SK-N-SH (cell line): ENCODE results near the gene LDLR. TPM values are rescaled to one million over a fixed set of nuclear protein-coding genes. Genes with fewer than 3 reads are reported as not detected.
"Not testable (repeated sequence)": the region's sequence is repeated elsewhere in the genome, so short reads cannot be mapped to it uniquely, and the experiment has no call there.

Source experiments
- CTCF ChIA-PET: fragments of 300-600, 350-600 bp; formaldehyde crosslinking; extraction: SDS; loops from one replicate; lab custom pipeline; 2021; lab: Yijun Ruan, JAX
- POLR2A ChIA-PET: fragments of 350-600 bp; sonication (Branson Sonifier 250); formaldehyde crosslinking; extraction: SDS; loops from one replicate; lab custom pipeline; 2020; ENCODE audit warnings: antibody characterized with exemption, inconsistent platforms; lab: Yijun Ruan, JAX
- DNase-seq: peaks from one replicate; pipeline ENCODE4 v3.0.0; 2012
- H2AFZ ChIP-seq: fragments of 200-600 bp; sonication (generic); 2 replicates; pipeline ENCODE4 v1.8.1; 2016; ENCODE audit warnings: antibody characterized with exemption, mild to moderate bottlenecking, low read depth
- H3F3A ChIP-seq: fragments of 200-600 bp; sonication (generic); replicated peaks from 2 replicates; pipeline ENCODE3; 2016; ENCODE audit warnings: antibody characterized with exemption, mild to moderate bottlenecking; ENCODE audit not compliant: insufficient read depth
- H3K27ac ChIP-seq, 2 experiments: fragments of 200-500 bp in 1 of 2; fragments of 200-600 bp in 1 of 2; sonication (Bioruptor generic) in 1 of 2; sonication (generic), shearing (Covaris generic) in 1 of 2; 2 replicates each; pipeline versions ENCODE4 v1.5.1 to v1.6.1; 2014 to 2016; ENCODE audit warnings: low read depth in 2 of 2, inconsistent platforms in 1 of 2, low read length in 1 of 2, mild to moderate bottlenecking in 1 of 2, mixed read lengths in 1 of 2
- H3K27me3 ChIP-seq: fragments of 200-600 bp; sonication (generic), shearing (Covaris generic); 2 replicates; pipeline ENCODE4 v1.6.1; 2016; ENCODE audit warnings: mixed run types; ENCODE audit not compliant: insufficient read depth
- H3K36me3 ChIP-seq, 2 experiments: fragments of 200-500 bp in 1 of 2; fragments of 200-600 bp in 1 of 2; sonication (Bioruptor generic) in 1 of 2; sonication (generic) in 1 of 2; replicated peaks in 1 of 2; 2 replicates each; pipeline versions ENCODE3 to v1.5.1; 2014 to 2016; ENCODE audit warnings: low read length in 1 of 2, mild to moderate bottlenecking in 1 of 2; ENCODE audit not compliant: insufficient read depth in 2 of 2, control insufficient read depth in 1 of 2
- H3K4me1 ChIP-seq, 2 experiments: fragments of 200-500 bp in 1 of 2; fragments of 200-600 bp in 1 of 2; sonication (Bioruptor generic) in 1 of 2; sonication (generic), shearing (Covaris generic) in 1 of 2; 2 replicates each; pipeline versions ENCODE4 v1.5.1 to v1.6.1; 2014 to 2016; ENCODE audit warnings: low read depth in 1 of 2, low read length in 1 of 2, mixed run types in 1 of 2; ENCODE audit not compliant: insufficient read depth in 2 of 2, control insufficient read depth in 1 of 2
- H3K4me2 ChIP-seq: fragments of 200-600 bp; sonication (generic), shearing (Covaris generic); 2 replicates; pipeline ENCODE4 v1.6.1; 2017; ENCODE audit warnings: mixed run types
- H3K4me3 ChIP-seq, 2 experiments: fragments of 200-500 bp in 1 of 2; fragments of 200-600 bp in 1 of 2; sonication (Bioruptor generic) in 1 of 2; sonication (generic), shearing (Covaris generic) in 1 of 2; 2 replicates each; pipeline versions ENCODE4 v1.5.1 to v1.8.1; 2014 to 2016; ENCODE audit warnings: low read depth in 2 of 2, inconsistent platforms in 1 of 2, low read length in 1 of 2, mild to moderate bottlenecking in 1 of 2, mixed read lengths in 1 of 2, moderate library complexity in 1 of 2
- H3K79me2 ChIP-seq: fragments of 200-600 bp; sonication (generic); 2 replicates; pipeline ENCODE4 v1.8.1; 2017; ENCODE audit warnings: mild to moderate bottlenecking; ENCODE audit not compliant: insufficient read depth
- H3K9ac ChIP-seq: fragments of 200-600 bp; sonication (generic); 2 replicates; pipeline ENCODE4 v1.6.1; 2017; ENCODE audit warnings: mixed run types
- H3K9me2 ChIP-seq: fragments of 200-600 bp; sonication (generic); 2 replicates; pipeline ENCODE4 v1.6.1; 2017; ENCODE audit warnings: mixed run types
- H3K9me3 ChIP-seq: fragments of 200-600 bp; sonication (generic); 2 replicates; pipeline ENCODE4 v1.6.1; 2017; ENCODE audit warnings: mixed run types, mild to moderate bottlenecking, moderate library complexity
- H4K20me1 ChIP-seq: fragments of 200-600 bp; sonication (generic); 2 replicates; pipeline ENCODE4 v1.6.1; 2017; ENCODE audit warnings: mild to moderate bottlenecking, mixed run types; ENCODE audit not compliant: insufficient read depth
- CHD2 ChIP-seq: fragments of 150-350 bp; IDR thresholded peaks from 2 replicates; pipeline ENCODE4 v1.6.1; 2018; ENCODE audit warnings: low read length; ENCODE audit not compliant: partially characterized antibody
- CTCF ChIP-seq: fragments of 200-600 bp; sonication (generic); IDR thresholded peaks from 2 replicates; pipeline ENCODE4 v1.6.1; 2017; ENCODE audit warnings: antibody characterized with exemption, mild to moderate bottlenecking, moderate library complexity
- ELF1 ChIP-seq: IDR thresholded peaks from 2 replicates; pipeline ENCODE4 v1.4.0; 2012
- EZH2phosphoT487 ChIP-seq: fragments of 200-600 bp; sonication (generic); IDR thresholded peaks from 2 replicates; pipeline ENCODE4 v1.6.1; 2017; ENCODE audit warnings: low read depth, mixed run types, mild to moderate bottlenecking, antibody characterized with exemption, moderate library complexity, borderline replicate concordance
- FOSL2 ChIP-seq: IDR thresholded peaks from 2 replicates; pipeline ENCODE4 v1.4.0; 2012; ENCODE audit warnings: low read depth, mild to moderate bottlenecking, moderate library complexity, borderline replicate concordance
- FOXJ3 ChIP-seq: sonication (generic); formaldehyde crosslinking; IDR thresholded peaks from 2 replicates; pipeline ENCODE4 v1.5.1; 2020; ENCODE audit warnings: mild to moderate bottlenecking, missing genetic modification reagents
- GABPA ChIP-seq: IDR thresholded peaks from 2 replicates; pipeline ENCODE4 v1.4.0; 2012; ENCODE audit warnings: low read depth, mild to moderate bottlenecking
- MXI1 ChIP-seq: IDR thresholded peaks from 2 replicates; pipeline ENCODE4 v1.6.1; 2012; ENCODE audit warnings: mild to moderate bottlenecking, low read depth, low read length, improper control_type of control experiment
- POLR2AphosphoS5 ChIP-seq: IDR thresholded peaks from 2 replicates; pipeline ENCODE4 v1.6.1; 2012; ENCODE audit warnings: low read depth, low read length
- RAD21 ChIP-seq: IDR thresholded peaks from 2 replicates; pipeline ENCODE4 v1.6.1; 2012; ENCODE audit warnings: mild to moderate bottlenecking, low read length
- RXRA ChIP-seq: IDR thresholded peaks from 2 replicates; pipeline ENCODE4 v1.4.0; 2012; ENCODE audit warnings: low read depth, mild to moderate bottlenecking, borderline replicate concordance
- SIN3A ChIP-seq: IDR thresholded peaks from 2 replicates; pipeline ENCODE4 v1.6.1; 2012; ENCODE audit warnings: low read depth, mild to moderate bottlenecking, low read length, moderate library complexity, borderline replicate concordance
- SMC3 ChIP-seq: IDR thresholded peaks from 2 replicates; pipeline ENCODE4 v1.6.1; 2012; ENCODE audit warnings: low read depth, low read length, improper control_type of control experiment
- TAF1 ChIP-seq: IDR thresholded peaks from 2 replicates; pipeline ENCODE4 v1.6.1; 2012; ENCODE audit warnings: low read depth, mild to moderate bottlenecking, low read length, moderate library complexity, borderline replicate concordance
- YY1 ChIP-seq: IDR thresholded peaks from 2 replicates; pipeline ENCODE4 v1.4.0; 2012; ENCODE audit warnings: low read depth, mild to moderate bottlenecking
- WGBS: methylation state at CpG from one replicate; pipeline ENCODE4 v1.1.6; 2017; ENCODE audit warnings: low lambda C conversion rate; 5-methylcytosine and 5-hydroxymethylcytosine counted together
- polyA plus RNA-seq, 3 experiments: library from polyadenylated mRNA; depleted of rRNA; stranded (reverse); fragments of >200 nt; gene quantifications; 2 replicates each; pipeline ENCODE4 v1.2.3, GENCODE V29; 2012
- TF ChIP-seq, protein P1 (sequence below): IDR thresholded peaks from 2 replicates; pipeline ENCODE4 v1.4.0; 2012; ENCODE audit warnings: low read depth

LDLR gene
- polyA plus RNA-seq, 1 of the 3 experiments (the other 2 are of a cell fraction) = 25.1 TPM

DNA sequence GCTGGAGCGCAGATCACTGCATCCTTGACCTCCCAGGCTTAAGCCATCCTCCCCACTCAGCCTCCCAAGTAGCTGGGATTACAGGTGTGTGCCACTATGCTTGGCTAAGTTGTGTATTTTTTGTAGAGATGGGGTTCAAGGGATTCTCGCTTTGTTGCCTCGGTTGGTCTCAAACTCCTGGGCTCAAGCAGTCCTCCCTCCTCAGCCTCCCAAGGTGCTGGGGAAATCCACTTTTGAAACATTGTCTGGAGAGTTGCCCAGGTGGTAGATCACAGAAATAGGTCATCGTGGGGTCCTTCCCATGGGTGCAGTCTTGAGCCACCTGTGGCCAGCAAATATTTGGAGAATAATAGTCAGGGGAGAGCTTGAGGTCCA is 5.2 kb downstream of the LDLR start (continued):
- TF ChIP-seq RXRA (no peak), SMC3 (no peak), SIN3A (no peak), RAD21 (no peak), GABPA (no peak), TAF1 (no peak)

GRCh38 chr19:11096210-11096841 is 7.1 kb downstream of the LDLR start:
- no peak for DNase-seq
- no peak overlapping the region for H3K4me3 ChIP-seq
- ChIA-PET POLR2A (no interaction called here), CTCF (interaction anchor here (1.6 kb wide), 1 partner anchor 30 kb away, joined by 7 read pairs; no protein-coding TSS in a partner anchor)
- no peaks in the 10 kb centered on the region; the same call in 1 of the 2 replicates for H4K20me1 ChIP-seq
- H3K9me2 ChIP-seq = no peaks in the 10 kb centered on the region
- no peak overlapping the region for H3K9ac ChIP-seq
- peaks cover 43% of the 10 kb centered on the region for H3F3A ChIP-seq
- TF ChIP-seq YY1 = peak; percentile 39; the same call in 1 of the 2 replicates
- TF ChIP-seq SIN3A = no peak
- no peak for TF ChIP-seq FOXJ3
- no peak for TF ChIP-seq EZH2phosphoT487
- no peak for TF ChIP-seq ELF1
- TF ChIP-seq FOSL2 = peak; percentile 15; the same call in 1 of the 2 replicates
- TF ChIP-seq MXI1 = no peak
- no peak for TF ChIP-seq CHD2
- no peak for TF ChIP-seq SMC3
- TF ChIP-seq GABPA = no peak
- no peak for TF ChIP-seq CTCF
- TF ChIP-seq, protein P1, sequence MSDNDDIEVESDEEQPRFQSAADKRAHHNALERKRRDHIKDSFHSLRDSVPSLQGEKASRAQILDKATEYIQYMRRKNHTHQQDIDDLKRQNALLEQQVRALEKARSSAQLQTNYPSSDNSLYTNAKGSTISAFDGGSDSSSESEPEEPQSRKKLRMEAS = no peak
- no peak for TF ChIP-seq POLR2AphosphoS5
- TF ChIP-seq TAF1 = no peak
- no peak overlapping the region for H2AFZ ChIP-seq
- H3K27ac ChIP-seq = peak overlapping the region in 1 of 2 experiments; percentile 78; a peak in 2 of 4 replicates
- WGBS = 86% methylated on average over 10 of the region's 10 CpGs
- peaks cover 4 to 28% of the 10 kb centered on the region in 2 experiments; a peak in 2 of 4 replicates for H3K4me1 ChIP-seq
- H3K4me2 ChIP-seq = 0 out of 2 replicates have a peak overlapping the region, but pooled peaks have one; percentile 58
- peaks cover 91% of the 10 kb centered on the region for H3K79me2 ChIP-seq
- H3K36me3 ChIP-seq = peaks cover 0 to 23% of the 10 kb centered on the region in 2 experiments
- H3K27me3 ChIP-seq = no peaks in the 10 kb centered on the region
- no peaks in the 10 kb centered on the region; the same call in 1 of the 2 replicates for H3K9me3 ChIP-seq

DNA sequence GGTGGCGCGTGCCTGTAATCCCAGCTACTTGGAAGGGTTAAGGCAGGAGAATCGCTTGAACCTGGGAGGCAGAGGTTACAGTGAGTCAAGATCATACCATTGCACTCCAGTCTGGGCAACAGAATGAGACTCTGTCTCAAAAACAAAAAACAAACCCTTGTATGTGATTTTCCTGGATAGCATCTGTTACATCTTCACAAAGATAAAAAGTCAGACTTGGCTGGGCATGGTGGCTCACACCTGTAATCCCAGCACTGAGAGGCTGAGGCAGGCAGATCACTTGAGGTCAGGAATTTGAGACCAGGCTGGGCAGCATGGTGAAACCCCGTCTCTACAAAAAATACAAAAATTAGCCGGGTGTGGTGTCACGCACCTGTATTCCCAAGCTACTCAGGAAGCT is 8.1 kb downstream of the LDLR start:
- H3K4me1 ChIP-seq = peaks cover 0 to 28% of the 10 kb centered on the region in 2 experiments; a peak in 1 of 4 replicates
- H3K9me3 ChIP-seq, H4K20me1 ChIP-seq, H2AFZ ChIP-seq, CTCF ChIA-PET, H3K4me2 ChIP-seq, DNase-seq, H3K27ac ChIP-seq, POLR2A ChIA-PET, H3K9ac ChIP-seq, H3K27me3 ChIP-seq, H3K4me3 ChIP-seq, H3K9me2 ChIP-seq: not testable (repeated sequence)
- 97% methylated on average over 6 of the region's 6 CpGs for WGBS
- peaks cover 0 to 23% of the 10 kb centered on the region in 2 experiments for H3K36me3 ChIP-seq
- H3K79me2 ChIP-seq = peaks cover 82% of the 10 kb centered on the region
- peaks cover 35% of the 10 kb centered on the region for H3F3A ChIP-seq
